HEK293T (cell line): Measurements from ENCODE around the gene FOSB.

ENCODE experiments used
- CTCF ChIA-PET: fragments of 350-600 bp; formaldehyde crosslinking; extraction: SDS; loops from one replicate; lab custom pipeline; 2021; ENCODE audit warnings: antibody characterized with exemption, inconsistent platforms; lab: Yijun Ruan, JAX
- POLR2A ChIA-PET: fragments of 350-600 bp; formaldehyde crosslinking; extraction: SDS; loops from one replicate; lab custom pipeline; 2020; ENCODE audit warnings: antibody characterized with exemption, inconsistent platforms; lab: Yijun Ruan, JAX
- DNase-seq: peaks from one replicate; pipeline ENCODE4 v3.0.0; 2012; ENCODE audit warnings: mixed read lengths; ENCODE audit errors: extremely low spot score
- ARNT ChIP-seq: fragments of 450-650 bp; IDR thresholded peaks from 2 replicates; pipeline ENCODE4 v1.6.1; 2017; ENCODE audit warnings: mild to moderate bottlenecking
- BHLHE40 ChIP-seq: fragments of 450-650 bp; IDR thresholded peaks from 2 replicates; pipeline ENCODE4 v1.6.1; 2016; ENCODE audit warnings: mild to moderate bottlenecking, moderate library complexity, borderline replicate concordance
- CTBP1 ChIP-seq: fragments of 450-650 bp; IDR thresholded peaks from 2 replicates; pipeline ENCODE4 v1.6.1; 2016; ENCODE audit warnings: borderline replicate concordance
- ELF4 ChIP-seq: fragments of 450-650 bp; IDR thresholded peaks from 2 replicates; pipeline ENCODE4 v1.6.1; 2017; ENCODE audit warnings: antibody characterized with exemption
- FOXA1 ChIP-seq: fragments of 450-650 bp; IDR thresholded peaks from 2 replicates; pipeline ENCODE4 v1.6.1; 2016; ENCODE audit warnings: mild to moderate bottlenecking
- FOXK2 ChIP-seq: fragments of 450-650 bp; IDR thresholded peaks from 2 replicates; pipeline ENCODE4 v1.6.1; 2016; ENCODE audit warnings: mild to moderate bottlenecking
- FOXM1 ChIP-seq: fragments of 450-650 bp; IDR thresholded peaks from 2 replicates; pipeline ENCODE4 v1.6.1; 2017; ENCODE audit warnings: mild to moderate bottlenecking, borderline replicate concordance
- HDGF ChIP-seq: fragments of 450-650 bp; IDR thresholded peaks from 2 replicates; pipeline ENCODE4 v1.6.1; 2017; ENCODE audit warnings: antibody characterized with exemption, borderline replicate concordance
- L3MBTL2 ChIP-seq: fragments of 450-650 bp; conservative IDR thresholded peaks from 2 replicates; pipeline ENCODE4 v1.6.1; 2016; ENCODE audit warnings: mild to moderate bottlenecking
- LEF1 ChIP-seq: fragments of 450-650 bp; IDR thresholded peaks from 2 replicates; pipeline ENCODE4 v1.6.1; 2017; ENCODE audit warnings: mild to moderate bottlenecking, borderline replicate concordance
- NFRKB ChIP-seq: fragments of 450-650 bp; IDR thresholded peaks from 2 replicates; pipeline ENCODE4 v1.6.1; 2016; ENCODE audit warnings: mild to moderate bottlenecking, moderate library complexity
- SP1 ChIP-seq: fragments of 450-650 bp; IDR thresholded peaks from 2 replicates; pipeline ENCODE4 v1.6.1; 2017
- SUZ12 ChIP-seq: fragments of 450-650 bp; IDR thresholded peaks from 2 replicates; pipeline ENCODE4 v1.6.1; 2016; ENCODE audit warnings: mild to moderate bottlenecking
- TARDBP ChIP-seq: fragments of 450-650 bp; IDR thresholded peaks from 2 replicates; pipeline ENCODE4 v1.6.1; 2016
- ZNF384 ChIP-seq: fragments of 450-650 bp; IDR thresholded peaks from 2 replicates; pipeline ENCODE4 v1.6.1; 2016
- TF ChIP-seq, protein P1 (sequence below): fragments of 450-650 bp; IDR thresholded peaks from 2 replicates; pipeline ENCODE4 v1.6.1; 2016

The FOSB gene

GRCh38 chr19:45517641-45518468 lies 50.1 kb downstream of the FOSB start:
- POLR2A ChIA-PET, result no interaction called here
- TF ChIP-seq ARNT (no peak), L3MBTL2 (no peak), ELF4 (no peak), TARDBP (no peak), BHLHE40 (no peak), SUZ12 (no peak), LEF1 (no peak), NFRKB (no peak), SP1 (no peak), FOXM1 (no peak), FOXK2 (no peak), FOXA1 (no peak), HDGF (no peak), ZNF384 (no peak), CTBP1 (no peak)
- TF ChIP-seq, protein P1, sequence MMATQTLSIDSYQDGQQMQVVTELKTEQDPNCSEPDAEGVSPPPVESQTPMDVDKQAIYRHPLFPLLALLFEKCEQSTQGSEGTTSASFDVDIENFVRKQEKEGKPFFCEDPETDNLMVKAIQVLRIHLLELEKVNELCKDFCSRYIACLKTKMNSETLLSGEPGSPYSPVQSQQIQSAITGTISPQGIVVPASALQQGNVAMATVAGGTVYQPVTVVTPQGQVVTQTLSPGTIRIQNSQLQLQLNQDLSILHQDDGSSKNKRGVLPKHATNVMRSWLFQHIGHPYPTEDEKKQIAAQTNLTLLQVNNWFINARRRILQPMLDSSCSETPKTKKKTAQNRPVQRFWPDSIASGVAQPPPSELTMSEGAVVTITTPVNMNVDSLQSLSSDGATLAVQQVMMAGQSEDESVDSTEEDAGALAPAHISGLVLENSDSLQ, result no peak
- DNase-seq, result no peak
- CTCF ChIA-PET, result no interaction called here

GRCh38 chr19:45518469-45518826 lies 50.7 kb downstream of the FOSB start:
- no peak for DNase-seq
- POLR2A ChIA-PET, result no interaction called here
- TF ChIP-seq SP1 (no peak), ARNT (no peak), BHLHE40 (no peak), ELF4 (no peak), FOXM1 (no peak), FOXK2 (no peak), NFRKB (no peak), ZNF384 (no peak), LEF1 (no peak), TARDBP (no peak), CTBP1 (no peak), FOXA1 (no peak), SUZ12 (no peak), L3MBTL2 (no peak), HDGF (no peak)
- TF ChIP-seq, protein P1, result no peak
- CTCF ChIA-PET, result interaction anchor here (0.6 kb wide), 1 partner anchor 40 kb away, joined by 3 read pairs; no protein-coding TSS in a partner anchor

DNA sequence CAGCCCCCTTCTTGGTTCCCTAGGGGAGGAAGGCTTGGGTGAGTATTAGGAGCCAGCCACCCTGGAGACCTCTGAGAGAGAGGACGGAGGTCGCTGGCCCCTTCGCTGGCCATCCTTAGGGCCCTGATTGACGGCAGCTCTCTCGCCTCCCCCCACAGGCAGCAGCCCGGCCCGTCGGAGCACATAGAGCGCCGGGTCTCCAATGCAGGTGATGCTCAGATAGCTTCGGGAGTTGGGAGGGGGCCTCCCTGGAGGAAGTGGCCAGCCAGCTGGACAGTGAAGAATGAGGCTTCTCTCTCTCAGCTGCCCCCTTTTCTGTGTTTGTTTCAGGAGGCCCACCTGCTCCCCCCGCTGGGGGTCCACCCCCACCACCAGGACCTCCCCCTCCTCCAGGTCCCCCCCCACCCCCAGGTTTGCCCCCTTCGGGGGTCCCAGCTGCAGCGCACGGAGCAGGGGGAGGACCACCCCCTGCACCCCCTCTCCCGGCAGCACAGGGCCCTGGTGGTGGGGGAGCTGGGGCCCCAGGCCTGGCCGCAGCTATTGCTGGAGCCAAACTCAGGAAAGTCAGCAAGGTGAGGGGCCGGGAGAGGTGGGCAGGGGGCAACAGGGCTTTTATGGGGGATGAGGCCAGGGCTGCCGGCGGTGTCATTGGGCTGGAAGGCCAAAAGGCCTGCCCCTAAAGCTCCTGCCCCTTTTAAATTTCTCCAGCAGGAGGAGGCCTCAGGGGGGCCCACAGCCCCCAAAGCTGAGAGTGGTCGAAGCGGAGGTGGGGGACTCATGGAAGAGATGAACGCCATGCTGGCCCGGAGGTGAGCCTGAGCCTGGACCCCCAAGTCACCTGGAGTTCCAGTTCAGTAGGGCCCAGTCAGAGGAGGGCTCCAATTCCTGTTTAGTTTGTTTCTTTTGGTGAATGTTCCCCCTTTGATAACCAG lies 54.5 kb downstream of the FOSB start:
- POLR2A ChIA-PET, result no interaction called here
- CTCF ChIA-PET, result interaction anchor here (2.2 kb wide), 1 partner anchor 36 kb away, joined by 8 read pairs; no protein-coding TSS in a partner anchor
- no peak for TF ChIP-seq SUZ12
- no peak for TF ChIP-seq BHLHE40
- no peak for TF ChIP-seq ARNT
- no peak for TF ChIP-seq FOXK2
- no peak for TF ChIP-seq HDGF
- no peak for TF ChIP-seq LEF1
- TF ChIP-seq TARDBP, result no peak
- TF ChIP-seq FOXM1, result no peak
- no peak for TF ChIP-seq L3MBTL2
- TF ChIP-seq, protein P1, result no peak
- DNase-seq, result no peak

GRCh38 chr19:45523642-45524256 lies 56.0 kb downstream of the FOSB start:
- CTCF ChIA-PET, result no interaction called here
- POLR2A ChIA-PET, result no interaction called here
- TF ChIP-seq L3MBTL2 (peak; percentile 76), FOXA1 (no peak), ZNF384 (no peak), ARNT (peak; percentile 39; the same call in 1 of the 2 replicates), TARDBP (no peak), NFRKB (no peak), SP1 (no peak), LEF1 (peak; percentile 68; the same call in 1 of the 2 replicates), ELF4 (no peak), FOXM1 (no peak), HDGF (0 out of 2 replicates have a peak, but pooled peaks have one; percentile 59), SUZ12 (peak; percentile 88)
- TF ChIP-seq, protein P1, result no peak
- DNase-seq, result peak; percentile 90
